Measurements from ENCODE around the gene VPS11. TPM values are rescaled to one million over a fixed set of nuclear protein-coding genes. Genes with fewer than 3 reads are reported as not detected.

VPS11 gene
- total and polyA plus RNA-seq, 10 of the 15 experiments (the other 5 are each of a cell fraction or from before 2014, with no cell fraction given), result 15.8 to 26.4 (median 24.5) TPM

- TF ChIP-seq CUX1 (IDR thresholded peaks at IDR 0.05; ENCODE audit: insufficient replicate concordance, low read depth, low read length), result no peak
- no peak for TF ChIP-seq ATF2 (IDR thresholded peaks at IDR 0.05; ENCODE audit: low read length)
- TF ChIP-seq CHD1 (IDR thresholded peaks at IDR 0.05; ENCODE audit: low read depth, low read length), result no peak
- TF ChIP-seq POLR2AphosphoS2 (IDR thresholded peaks at IDR 0.05; ENCODE audit: low read depth, low read length), result 0 out of 2 replicates have a peak, but pooled peaks have one; percentile 14
- no peak for TF ChIP-seq HDAC6 (IDR thresholded peaks at IDR 0.05; ENCODE audit: unreplicated experiment)
- no peak for TF ChIP-seq FOS (IDR thresholded peaks at IDR 0.05; ENCODE audit: borderline replicate concordance, extremely low read depth, insufficient read length)
- TF ChIP-seq TAF1 (IDR thresholded peaks at IDR 0.05; ENCODE audit: borderline replicate concordance, low read depth, low read length), result peak; percentile 34; the same call in 1 of the 2 replicates
- no peak for TF ChIP-seq NR2C2 (IDR thresholded peaks at IDR 0.05; ENCODE audit: borderline replicate concordance, control insufficient read depth, insufficient read length, low read depth)
- no peak for TF ChIP-seq CBX5 (IDR thresholded peaks at IDR 0.05; ENCODE audit: low read depth)
- no peak for TF ChIP-seq CEBPB (IDR thresholded peaks at IDR 0.05; ENCODE audit: borderline replicate concordance in 1 of 2, low read depth in 2 of 2, low read length in 2 of 2)
- peak; percentile 64; the same call in 1 of the 2 replicates for TF ChIP-seq NBN (IDR thresholded peaks at IDR 0.05)
- TF ChIP-seq NR2F1 (conservative IDR thresholded peaks at IDR 0.05), result peak; percentile 41; the same call in 1 of the 2 replicates
- no peak for TF ChIP-seq CTCF (IDR thresholded peaks at IDR 0.05 in 2 of 3, conservative IDR thresholded peaks at IDR 0.05 in 1 of 3; ENCODE audit: control insufficient read depth in 2 of 3, extremely low read depth in 1 of 3, insufficient read depth in 1 of 3, low read depth in 3 of 3, low read length in 3 of 3)
- 0 out of 2 replicates have a peak, but pooled peaks have one; percentile 26 for TF ChIP-seq ZNF207 (IDR thresholded peaks at IDR 0.05; ENCODE audit: borderline replicate concordance)
- TF ChIP-seq JUND (IDR thresholded peaks at IDR 0.05; ENCODE audit: low read depth, low read length), result no peak
- TF ChIP-seq DPF2 (IDR thresholded peaks at IDR 0.05), result peak; percentile 71
- TF ChIP-seq ZNF384 (IDR thresholded peaks at IDR 0.05; ENCODE audit: borderline replicate concordance, low read depth, low read length), result no peak
- TF ChIP-seq ATF3 (IDR thresholded peaks at IDR 0.05; ENCODE audit: borderline replicate concordance, extremely low read depth, low read depth, low read length), result no peak
- TF ChIP-seq NFYA (IDR thresholded peaks at IDR 0.05; ENCODE audit: borderline replicate concordance, low read depth, low read length), result no peak
- TF ChIP-seq CREM (IDR thresholded peaks at IDR 0.05; ENCODE audit: low read depth), result 0 out of 2 replicates have a peak, but pooled peaks have one; percentile 23
- TF ChIP-seq BRCA1 (IDR thresholded peaks at IDR 0.05; ENCODE audit: low read depth, low read length), result no peak
Measured at GRCh38 chr11:119051440-119052162, 16.0 kb upstream of the VPS11 start (continued).

All from GM12878 (cell line).